Measurements from ENCODE around the gene TBL1X. TPM values are rescaled to one million over a fixed set of nuclear protein-coding genes. Genes with fewer than 3 reads are reported as not detected.
"Not testable (repeated sequence)": the region's sequence is repeated elsewhere in the genome, so short reads cannot be mapped to it uniquely, and the experiment has no call there.

TBL1X gene
- total RNA-seq, 2 experiments from 2014 or later: 33.1 to 33.9 TPM

DNA sequence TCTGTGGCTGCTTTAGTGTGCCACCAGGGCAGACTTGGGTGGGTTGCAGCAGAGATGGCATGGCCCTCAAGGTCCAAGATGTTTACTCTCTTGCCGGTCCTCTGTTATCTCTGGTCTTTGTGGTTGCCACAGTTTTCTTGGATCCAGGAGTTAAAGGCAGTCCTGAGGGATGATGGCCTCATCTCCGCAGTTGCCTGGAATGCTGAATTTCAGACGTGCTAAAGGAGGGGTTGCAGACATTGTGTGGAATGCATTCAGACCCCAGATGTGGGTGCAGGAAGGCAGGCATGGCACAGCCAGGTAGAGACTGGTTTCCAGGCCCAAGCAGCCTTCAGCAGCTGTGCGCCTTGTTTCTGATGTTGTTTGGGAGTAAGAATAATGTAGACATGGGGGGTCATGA lies 64.4 kb downstream of the TBL1X start:
- DNase-seq: no peak
- Mint-ChIP-seq H3K4me3 (no peak overlapping the region), H3K4me1 (peaks cover 53% of the 10 kb centered on the region), H3K9me3 (no peaks in the 10 kb centered on the region), H3K27ac (no peak overlapping the region), H3K36me3 (peaks cover 6% of the 10 kb centered on the region), H3K27me3 (no peaks in the 10 kb centered on the region)

DNA sequence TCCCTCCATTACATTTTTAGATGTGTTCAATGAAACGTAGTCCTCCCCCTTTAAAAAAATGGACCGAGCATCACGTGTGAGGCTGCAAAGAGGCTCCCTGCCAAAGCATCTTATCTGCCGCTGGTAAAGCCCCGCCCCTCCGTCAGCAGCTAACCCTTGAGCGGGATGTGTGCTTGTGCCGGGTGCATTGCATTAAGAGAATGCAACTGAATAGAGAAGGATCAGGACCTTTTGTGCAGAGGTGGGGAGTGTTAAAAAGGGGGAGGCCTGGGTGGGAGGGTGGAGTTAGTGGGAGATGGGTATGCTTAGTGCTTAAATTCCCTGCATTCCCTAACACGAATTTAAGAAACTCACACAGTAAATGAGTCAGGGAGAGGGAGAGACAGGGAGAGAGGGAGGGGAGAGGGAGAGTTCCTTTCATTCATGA lies 66.0 kb downstream of the TBL1X start:
- H3K9me3 Mint-ChIP-seq: no peaks in the 10 kb centered on the region
- peak overlapping the region; percentile 16 for H3K27ac Mint-ChIP-seq
- peaks cover 2% of the 10 kb centered on the region for H3K36me3 Mint-ChIP-seq
- peaks cover 51% of the 10 kb centered on the region for H3K4me1 Mint-ChIP-seq
- H3K27me3 Mint-ChIP-seq: no peaks in the 10 kb centered on the region
- DNase-seq: peak; percentile 53
- H3K4me3 Mint-ChIP-seq: peak overlapping the region; percentile 54

DNA sequence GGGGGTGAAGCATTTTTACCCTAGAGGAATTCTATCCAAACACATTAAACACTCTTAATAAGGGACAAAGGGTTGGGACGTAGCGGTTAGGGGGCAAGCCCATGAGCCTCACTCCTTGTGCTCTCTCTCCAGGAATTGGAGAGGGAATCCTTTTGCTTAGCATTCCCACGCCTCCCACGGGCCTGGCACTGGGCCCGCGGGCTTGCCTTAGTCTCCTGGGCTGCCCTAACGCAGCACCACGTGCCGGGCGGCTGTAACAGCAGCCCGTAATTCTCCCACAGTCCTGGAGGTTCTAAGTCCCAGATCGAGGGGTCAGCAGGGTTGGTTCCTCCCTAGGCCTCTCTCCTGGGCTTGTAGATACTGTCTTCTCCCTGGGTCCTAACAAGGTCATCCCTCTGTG lies 67.5 kb downstream of the TBL1X start:
- Mint-ChIP-seq H3K4me1 (peaks cover 44% of the 10 kb centered on the region), H3K4me3 (no peak overlapping the region), H3K27ac (no peak overlapping the region), H3K36me3 (peaks cover 5% of the 10 kb centered on the region), H3K27me3 (no peaks in the 10 kb centered on the region), H3K9me3 (no peaks in the 10 kb centered on the region)
- DNase-seq: no peak

DNA sequence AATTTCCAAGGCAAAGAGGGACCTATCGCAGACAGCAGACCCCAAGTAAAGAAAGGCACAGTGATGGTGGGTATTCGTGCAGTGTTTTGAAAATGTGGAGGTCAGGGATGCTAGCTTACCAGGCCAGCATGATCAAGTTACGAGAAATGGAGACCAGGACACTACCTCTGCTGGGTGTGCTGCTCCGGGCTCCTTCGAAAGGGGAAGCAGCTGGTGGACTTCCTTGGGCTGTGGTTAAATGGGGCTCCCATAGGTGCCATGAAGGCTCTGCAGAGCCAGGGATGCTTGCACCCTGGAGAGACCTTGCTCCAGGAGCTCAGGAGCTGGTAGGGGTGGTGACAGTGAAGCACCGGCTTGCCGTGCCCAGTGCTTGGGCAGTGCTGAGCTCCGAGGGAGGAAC lies 68.8 kb downstream of the TBL1X start:
- H3K36me3 Mint-ChIP-seq: peaks cover 15% of the 10 kb centered on the region

DNA sequence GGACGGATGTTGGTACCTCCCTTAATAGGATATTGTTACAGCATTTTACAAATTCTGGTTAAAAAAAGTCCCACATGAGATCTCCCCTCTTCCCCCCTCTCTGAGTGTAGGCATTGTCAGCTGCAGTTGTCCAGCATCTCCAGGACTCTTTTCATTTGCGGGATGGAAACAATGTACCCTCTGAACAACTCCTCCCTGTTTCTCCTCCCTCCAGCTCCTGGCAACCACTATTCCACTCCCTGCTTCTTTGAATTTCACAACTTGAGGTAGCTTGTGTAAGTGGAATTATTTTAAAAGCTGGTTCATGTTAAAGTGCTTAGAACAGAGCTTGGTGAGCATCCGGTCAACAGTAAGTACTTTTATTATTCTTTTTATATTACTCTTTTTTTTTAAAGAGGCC lies 69.8 kb downstream of the TBL1X start:
- H3K4me3 Mint-ChIP-seq: no peak overlapping the region
- peaks cover 58% of the 10 kb centered on the region for H3K4me1 Mint-ChIP-seq
- H3K9me3 Mint-ChIP-seq: no peaks in the 10 kb centered on the region
- H3K36me3 Mint-ChIP-seq: peaks cover 17% of the 10 kb centered on the region
- DNase-seq: no peak
- no peak overlapping the region for H3K27ac Mint-ChIP-seq
- H3K27me3 Mint-ChIP-seq: no peaks in the 10 kb centered on the region

More for the DNA sequence above, 68.8 kb downstream of the TBL1X start:
- H3K9me3 Mint-ChIP-seq: no peaks in the 10 kb centered on the region
- H3K4me1 Mint-ChIP-seq: peaks cover 52% of the 10 kb centered on the region
- DNase-seq: no peak
- H3K27me3 Mint-ChIP-seq: no peaks in the 10 kb centered on the region
- no peak overlapping the region for H3K4me3 Mint-ChIP-seq
- no peak overlapping the region for H3K27ac Mint-ChIP-seq

DNA sequence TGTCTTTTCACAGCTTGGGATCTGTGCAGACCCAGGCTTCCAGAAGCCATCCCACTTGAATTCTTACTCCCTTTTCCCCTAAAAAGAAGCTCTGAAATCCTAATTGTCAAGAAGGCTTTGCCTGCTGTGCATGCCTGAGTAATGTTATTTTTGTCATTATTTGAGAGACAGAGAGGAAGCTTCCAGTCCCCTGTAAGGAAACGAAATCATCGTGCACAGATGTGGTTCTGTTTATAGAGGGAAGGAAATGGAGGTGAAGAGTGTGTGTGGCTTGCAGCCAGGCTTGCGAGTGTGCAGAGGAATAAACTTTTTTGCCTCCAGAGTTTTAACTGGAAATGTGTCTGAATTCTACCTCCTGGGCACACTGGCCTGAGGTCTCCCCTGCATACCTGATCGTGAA lies 70.2 kb downstream of the TBL1X start:
- Mint-ChIP-seq H3K27me3 (no peaks in the 10 kb centered on the region), H3K36me3 (peaks cover 17% of the 10 kb centered on the region), H3K9me3 (no peaks in the 10 kb centered on the region), H3K4me1 (peaks cover 56% of the 10 kb centered on the region), H3K27ac (no peak overlapping the region), H3K4me3 (no peak overlapping the region)
- no peak for DNase-seq

DNA sequence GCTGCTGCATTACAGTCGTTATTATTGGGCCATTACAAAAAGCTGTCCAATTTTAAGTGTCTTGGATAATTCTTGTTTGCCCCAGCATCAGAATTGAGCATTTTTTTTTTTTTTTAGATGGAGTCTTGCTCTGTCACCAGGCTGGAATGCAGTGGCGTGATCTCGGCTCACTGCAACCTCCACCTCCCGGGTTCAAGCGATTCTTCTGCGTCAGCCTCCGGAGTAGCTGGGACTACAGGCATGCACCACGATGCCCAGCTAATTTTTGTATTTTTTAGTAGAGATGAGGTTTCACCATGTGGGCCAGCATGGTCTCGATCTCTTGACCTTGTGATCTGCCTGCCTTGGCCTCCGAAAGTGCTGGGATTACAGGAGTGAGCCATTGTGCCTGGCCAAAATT lies 71.3 kb downstream of the TBL1X start:
- not testable (repeated sequence) for H3K27ac Mint-ChIP-seq, H3K4me3 Mint-ChIP-seq, H3K9me3 Mint-ChIP-seq, DNase-seq, H3K27me3 Mint-ChIP-seq
- Mint-ChIP-seq H3K4me1 (peaks cover 52% of the 10 kb centered on the region), H3K36me3 (peaks cover 20% of the 10 kb centered on the region)

DNA sequence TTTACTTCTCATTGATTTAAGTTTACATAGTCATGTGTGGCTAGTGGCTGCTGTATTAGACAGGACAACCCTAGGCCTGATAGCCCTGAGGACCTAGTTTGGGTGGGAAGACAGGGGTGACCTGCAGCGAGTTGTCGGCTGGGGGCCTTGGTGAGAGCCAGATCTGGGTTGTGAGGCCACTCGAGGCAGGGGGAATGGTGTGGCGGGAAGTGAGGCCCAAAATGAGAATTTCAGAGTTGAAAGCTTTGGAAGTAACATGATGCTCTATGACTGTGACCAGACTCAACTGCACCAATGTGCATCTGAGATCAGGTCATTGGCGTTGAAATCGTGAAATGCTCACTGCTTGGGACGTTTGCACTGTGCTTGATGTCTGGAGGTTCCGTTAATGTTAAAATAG lies 72.9 kb downstream of the TBL1X start:
- H3K36me3 Mint-ChIP-seq: peaks cover 20% of the 10 kb centered on the region
- no peak for DNase-seq
- H3K27me3 Mint-ChIP-seq: no peaks in the 10 kb centered on the region
- H3K27ac Mint-ChIP-seq: no peak overlapping the region
- H3K4me3 Mint-ChIP-seq: no peak overlapping the region
- peaks cover 48% of the 10 kb centered on the region for H3K4me1 Mint-ChIP-seq
- no peaks in the 10 kb centered on the region for H3K9me3 Mint-ChIP-seq

DNA sequence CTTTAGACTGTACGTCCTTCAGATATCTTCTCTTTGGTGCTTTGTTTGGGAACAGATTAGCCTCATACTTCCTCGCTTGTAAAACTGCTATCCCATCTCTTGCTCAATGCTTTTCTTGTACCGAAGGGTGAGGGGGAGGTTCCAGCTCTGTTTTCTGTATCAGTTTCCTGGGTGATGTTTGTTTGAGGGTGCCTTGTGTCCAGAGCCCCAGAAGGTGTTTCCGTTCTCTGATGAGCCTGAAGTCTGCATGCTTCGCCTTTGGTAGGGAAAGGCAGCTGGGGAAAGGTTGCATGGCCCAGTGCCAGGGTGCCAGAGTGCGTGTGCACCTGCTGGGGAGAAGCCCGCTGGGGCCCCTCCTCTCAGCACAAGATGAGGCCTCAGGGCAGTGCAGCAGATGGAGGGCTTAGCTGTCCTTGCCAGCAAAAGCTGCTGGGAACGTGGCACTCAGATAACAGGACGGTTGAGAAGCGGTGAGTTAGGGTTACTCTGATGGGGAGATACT lies 73.7 kb downstream of the TBL1X start:
- Mint-ChIP-seq H3K9me3 (no peaks in the 10 kb centered on the region), H3K4me3 (no peak overlapping the region), H3K27ac (peak overlapping the region; percentile 42), H3K36me3 (peaks cover 20% of the 10 kb centered on the region), H3K27me3 (no peaks in the 10 kb centered on the region), H3K4me1 (peaks cover 40% of the 10 kb centered on the region)
- no peak for DNase-seq

DNA sequence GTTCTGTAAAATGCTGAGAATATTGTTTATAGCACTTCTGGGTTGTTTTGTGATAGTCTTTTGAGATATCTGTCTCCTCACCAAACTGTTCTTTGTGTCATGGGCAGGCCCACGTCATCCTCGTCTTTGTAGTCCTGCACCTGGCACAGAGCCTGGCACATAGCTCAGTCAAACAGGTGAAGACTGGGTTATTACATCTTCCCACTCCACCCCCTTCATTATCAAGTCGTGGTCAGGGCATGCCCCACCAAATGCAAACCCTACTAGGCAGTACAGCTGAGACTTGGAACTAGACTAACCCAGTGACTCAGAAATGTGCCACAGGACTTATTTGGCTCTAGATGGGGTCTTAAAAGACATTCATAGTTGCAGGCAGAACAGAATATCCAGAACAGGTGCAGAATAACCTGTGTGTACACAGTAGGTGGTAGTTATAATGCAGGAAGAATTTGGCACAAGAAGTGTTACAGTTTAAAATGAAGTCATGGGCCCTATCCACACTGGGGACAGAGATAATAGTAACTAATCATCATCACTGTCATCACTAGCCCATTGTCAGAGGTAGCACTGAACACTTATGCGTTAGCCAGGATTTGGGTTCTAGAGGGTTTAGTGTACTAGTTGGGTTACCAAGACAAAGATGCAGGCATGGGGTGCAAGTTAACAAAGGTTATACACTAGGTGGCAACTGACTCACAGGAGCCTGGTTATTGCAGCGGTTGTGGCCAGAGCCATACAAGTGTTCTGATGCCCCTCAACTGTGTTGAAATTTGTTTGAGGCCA lies 74.9 kb downstream of the TBL1X start:
- Mint-ChIP-seq H3K9me3 (no peaks in the 10 kb centered on the region), H3K4me3 (no peak overlapping the region), H3K27me3 (no peaks in the 10 kb centered on the region), H3K4me1 (peaks cover 31% of the 10 kb centered on the region), H3K27ac (peak overlapping the region; percentile 34), H3K36me3 (peaks cover 23% of the 10 kb centered on the region)
- no peak for DNase-seq

DNA sequence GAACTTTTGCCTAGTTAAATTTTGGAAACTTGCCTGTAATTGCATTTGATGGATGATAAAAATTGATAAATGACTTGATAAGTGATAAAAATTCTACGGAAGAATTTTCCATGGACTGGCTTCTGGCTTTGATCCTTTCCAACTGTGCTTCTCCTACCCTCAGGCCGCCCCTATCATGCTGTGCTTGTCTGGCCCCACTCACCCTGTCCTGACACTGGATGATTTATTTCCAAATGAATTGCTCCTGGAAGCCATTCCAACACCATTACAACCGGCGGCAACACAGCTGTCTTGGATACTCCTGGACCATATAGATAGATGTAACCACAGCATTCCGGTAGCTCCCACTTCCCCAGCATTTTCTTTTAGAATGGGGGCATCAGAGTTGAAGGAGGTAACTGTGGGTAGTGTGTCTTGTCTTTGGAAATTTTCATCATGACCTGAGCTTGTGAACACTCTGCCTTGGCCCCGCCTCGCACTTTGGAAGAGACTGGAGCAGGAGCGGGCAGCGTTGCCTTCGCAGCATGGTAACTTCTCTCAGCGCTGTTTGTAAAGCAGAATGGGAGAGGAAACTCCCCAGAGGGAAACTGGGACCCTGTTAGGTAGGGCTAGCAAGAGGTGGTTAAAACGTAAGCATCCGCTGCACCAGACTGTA lies 77.4 kb downstream of the TBL1X start:
- DNase-seq: no peak
- Mint-ChIP-seq H3K36me3 (peaks cover 23% of the 10 kb centered on the region), H3K27me3 (no peaks in the 10 kb centered on the region), H3K4me3 (no peak overlapping the region), H3K4me1 (peaks cover 27% of the 10 kb centered on the region), H3K9me3 (no peaks in the 10 kb centered on the region), H3K27ac (no peak overlapping the region)

DNA sequence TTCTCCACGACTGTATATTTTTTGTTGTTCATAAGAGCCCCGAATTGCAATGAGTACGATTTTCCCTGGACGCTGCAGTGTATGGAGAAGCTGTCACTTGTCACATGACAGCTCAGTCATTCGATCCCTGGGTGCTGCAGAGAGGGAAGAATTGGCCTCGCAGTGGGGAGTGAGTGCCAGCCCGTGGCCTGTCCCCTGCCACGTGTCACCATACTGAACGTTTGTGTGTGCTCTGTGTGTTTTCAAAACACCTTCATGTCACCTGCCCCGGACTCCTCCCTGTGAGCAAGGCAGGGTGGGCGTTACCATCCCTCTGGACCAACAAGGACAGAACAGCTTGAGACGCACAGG lies 77.9 kb downstream of the TBL1X start:
- Mint-ChIP-seq H3K4me1 (peaks cover 25% of the 10 kb centered on the region), H3K36me3 (peaks cover 18% of the 10 kb centered on the region), H3K27ac (no peak overlapping the region), H3K4me3 (no peak overlapping the region), H3K9me3 (no peaks in the 10 kb centered on the region), H3K27me3 (no peaks in the 10 kb centered on the region)
- no peak for DNase-seq

DNA sequence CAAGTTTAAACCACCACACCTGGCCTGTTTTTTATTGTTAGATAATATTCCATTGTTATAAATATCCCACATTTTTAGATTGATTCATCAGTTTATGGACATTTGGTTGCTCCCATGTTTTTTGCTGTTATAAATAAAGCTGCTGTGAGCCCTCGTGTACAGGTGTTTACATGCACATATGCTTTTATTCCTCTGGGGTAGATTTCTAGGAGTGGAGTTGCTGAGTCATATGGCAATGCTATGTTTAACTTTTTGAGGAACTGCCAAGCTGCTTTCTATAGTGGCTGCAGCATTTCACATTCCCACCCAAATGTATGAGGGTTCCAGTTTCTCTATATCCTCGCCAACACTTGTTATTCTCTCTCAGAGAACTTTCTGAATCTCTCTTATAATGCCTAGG lies 90.5 kb downstream of the TBL1X start:
- H3K4me1 Mint-ChIP-seq: peaks cover 14% of the 10 kb centered on the region
- no peaks in the 10 kb centered on the region for H3K27me3 Mint-ChIP-seq
- no peak for DNase-seq
- no peak overlapping the region for H3K27ac Mint-ChIP-seq
- H3K4me3 Mint-ChIP-seq: no peak overlapping the region
- H3K36me3 Mint-ChIP-seq: peaks cover 25% of the 10 kb centered on the region
- H3K9me3 Mint-ChIP-seq: no peaks in the 10 kb centered on the region

DNA sequence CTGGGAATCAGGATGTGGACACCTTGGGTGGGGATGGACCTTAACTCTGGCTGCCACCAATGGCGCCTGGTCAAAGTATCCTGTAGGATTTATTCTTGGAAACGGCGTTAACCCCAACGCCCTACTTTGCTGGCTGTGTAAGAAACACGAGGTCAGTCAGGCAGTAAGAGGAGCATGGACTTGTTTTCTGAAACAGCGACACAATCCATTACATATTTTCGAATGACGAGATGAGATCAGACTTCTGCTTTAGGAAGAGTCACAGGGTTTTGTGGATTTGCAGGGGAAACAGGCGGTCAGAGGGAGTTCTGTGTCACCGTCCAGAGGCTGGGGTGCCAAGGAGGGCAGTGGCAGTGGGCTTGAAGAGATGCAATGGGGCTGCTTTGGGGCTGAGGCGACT lies 92.2 kb downstream of the TBL1X start:
- no peak overlapping the region for H3K27ac Mint-ChIP-seq
- H3K9me3 Mint-ChIP-seq: no peaks in the 10 kb centered on the region
- peaks cover 22% of the 10 kb centered on the region for H3K4me1 Mint-ChIP-seq
- no peak overlapping the region for H3K4me3 Mint-ChIP-seq
- peaks cover 26% of the 10 kb centered on the region for H3K36me3 Mint-ChIP-seq
- no peaks in the 10 kb centered on the region for H3K27me3 Mint-ChIP-seq
- no peak for DNase-seq

DNA sequence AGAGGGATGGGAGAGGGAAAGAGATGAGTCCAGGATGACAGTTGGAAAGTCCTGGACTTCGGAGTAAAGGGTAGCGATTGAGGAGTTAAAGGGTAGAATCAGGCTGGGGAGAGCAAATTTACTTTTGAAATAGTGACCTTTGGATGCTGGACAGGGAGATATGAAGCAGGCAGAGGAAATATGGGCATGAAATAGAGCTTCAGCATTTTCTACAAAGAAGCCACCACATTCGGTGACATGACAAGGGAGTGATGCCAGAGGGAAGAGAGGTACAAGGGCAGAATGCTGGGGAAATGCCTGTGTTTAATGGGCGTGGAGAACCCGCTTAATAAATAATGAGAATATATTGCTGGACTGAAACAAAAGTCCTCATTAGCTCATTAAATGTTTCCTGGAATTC lies 92.7 kb downstream of the TBL1X start:
- H3K9me3 Mint-ChIP-seq: no peaks in the 10 kb centered on the region
- H3K27me3 Mint-ChIP-seq: no peaks in the 10 kb centered on the region
- H3K4me3 Mint-ChIP-seq: no peak overlapping the region
- no peak overlapping the region for H3K27ac Mint-ChIP-seq
- peaks cover 25% of the 10 kb centered on the region for H3K36me3 Mint-ChIP-seq
- DNase-seq: no peak
- H3K4me1 Mint-ChIP-seq: peaks cover 21% of the 10 kb centered on the region

DNA sequence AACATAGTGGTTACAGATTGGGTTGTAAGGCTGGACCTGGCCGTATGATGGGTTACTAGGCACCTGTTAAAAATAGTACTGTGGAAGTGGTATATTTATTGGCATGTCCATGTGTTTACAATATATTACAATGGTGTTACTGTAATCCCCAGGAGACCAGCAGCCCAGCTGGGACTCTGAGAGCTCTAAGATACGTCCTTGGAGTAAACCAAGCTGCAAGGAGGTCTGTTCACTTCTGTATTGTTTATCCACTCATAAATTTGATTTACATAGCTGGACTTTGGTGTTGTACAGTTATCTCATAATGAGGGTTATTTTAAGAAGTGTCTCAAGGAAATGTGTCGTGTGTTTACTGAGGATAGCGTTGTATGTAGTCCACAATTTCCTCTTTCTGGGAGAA lies 93.8 kb downstream of the TBL1X start:
- DNase-seq: no peak
- H3K36me3 Mint-ChIP-seq: peaks cover 26% of the 10 kb centered on the region
- H3K4me1 Mint-ChIP-seq: peaks cover 25% of the 10 kb centered on the region
- no peaks in the 10 kb centered on the region for H3K9me3 Mint-ChIP-seq
- H3K27ac Mint-ChIP-seq: no peak overlapping the region
- no peak overlapping the region for H3K4me3 Mint-ChIP-seq
- H3K27me3 Mint-ChIP-seq: no peaks in the 10 kb centered on the region
